Epithelial cell of esophagus (primary cell): Measurements from ENCODE around the gene CAPN10.

Source experiments
- DNase-seq: peaks from one replicate; pipeline ENCODE4 v3.0.0; 2010; ENCODE audit warnings: low read depth
- H3K4me3 ChIP-seq: 2 replicates; pipeline ENCODE4 v1.5.1; 2011; ENCODE audit warnings: mild to moderate bottlenecking, low read length, control low read depth
- TF ChIP-seq, protein P1 (sequence below): IDR thresholded peaks from 2 replicates; pipeline ENCODE4 v1.5.1; 2011; ENCODE audit warnings: low read depth, mild to moderate bottlenecking, low read length, control low read depth, inconsistent platforms; ENCODE audit not compliant: insufficient read depth; ENCODE audit errors: missing control alignments

CAPN10 gene

GRCh38 chr2:240597054-240597418 is 10.5 kb downstream of the CAPN10 start:
- DNase-seq, result no peak
- no peak overlapping the region for H3K4me3 ChIP-seq
- TF ChIP-seq, protein P1, sequence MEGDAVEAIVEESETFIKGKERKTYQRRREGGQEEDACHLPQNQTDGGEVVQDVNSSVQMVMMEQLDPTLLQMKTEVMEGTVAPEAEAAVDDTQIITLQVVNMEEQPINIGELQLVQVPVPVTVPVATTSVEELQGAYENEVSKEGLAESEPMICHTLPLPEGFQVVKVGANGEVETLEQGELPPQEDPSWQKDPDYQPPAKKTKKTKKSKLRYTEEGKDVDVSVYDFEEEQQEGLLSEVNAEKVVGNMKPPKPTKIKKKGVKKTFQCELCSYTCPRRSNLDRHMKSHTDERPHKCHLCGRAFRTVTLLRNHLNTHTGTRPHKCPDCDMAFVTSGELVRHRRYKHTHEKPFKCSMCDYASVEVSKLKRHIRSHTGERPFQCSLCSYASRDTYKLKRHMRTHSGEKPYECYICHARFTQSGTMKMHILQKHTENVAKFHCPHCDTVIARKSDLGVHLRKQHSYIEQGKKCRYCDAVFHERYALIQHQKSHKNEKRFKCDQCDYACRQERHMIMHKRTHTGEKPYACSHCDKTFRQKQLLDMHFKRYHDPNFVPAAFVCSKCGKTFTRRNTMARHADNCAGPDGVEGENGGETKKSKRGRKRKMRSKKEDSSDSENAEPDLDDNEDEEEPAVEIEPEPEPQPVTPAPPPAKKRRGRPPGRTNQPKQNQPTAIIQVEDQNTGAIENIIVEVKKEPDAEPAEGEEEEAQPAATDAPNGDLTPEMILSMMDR, result no peak

- TF ChIP-seq, protein P1, result no peak
- H3K4me3 ChIP-seq, result no peak overlapping the region
- DNase-seq, result no peak
Measured at GRCh38 chr2:240597419-240598181, 11.1 kb downstream of the CAPN10 start.

- H3K4me3 ChIP-seq, result no peak overlapping the region
- no peak for DNase-seq
Measured at GRCh38 chr2:240598311-240598911, 11.9 kb downstream of the CAPN10 start.

GRCh38 chr2:240599141-240599583 is 12.6 kb downstream of the CAPN10 start:
- no peak overlapping the region for H3K4me3 ChIP-seq
- TF ChIP-seq, protein P1, result no peak
- no peak for DNase-seq

More at GRCh38 chr2:240598311-240598911, 11.9 kb downstream of the CAPN10 start:
- TF ChIP-seq, protein P1, result no peak

DNA sequence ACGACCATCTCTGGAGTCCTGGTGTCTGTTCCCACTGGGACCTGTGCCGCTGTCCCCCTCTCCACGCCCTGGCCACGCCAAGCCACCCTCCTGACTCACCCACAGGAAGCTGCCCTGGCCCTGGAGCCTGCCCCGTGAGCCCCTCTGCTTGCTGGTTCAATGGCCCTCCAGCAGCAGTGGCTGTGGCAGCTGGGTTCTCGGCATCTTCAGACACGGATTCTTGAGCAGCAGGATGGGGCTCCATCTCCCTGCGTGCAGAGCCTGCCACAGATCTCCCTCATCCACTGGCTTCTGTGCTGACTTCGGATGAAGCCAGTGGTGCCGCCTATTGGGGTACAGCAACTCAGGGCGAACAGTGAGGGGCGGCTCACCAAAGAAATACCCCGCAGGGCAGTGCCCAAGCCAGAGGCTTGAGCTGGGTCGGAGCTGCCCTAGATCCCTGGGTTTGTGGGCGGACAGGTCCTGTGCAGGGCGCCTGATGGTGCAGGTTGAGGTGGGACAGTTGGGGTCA is 14.0 kb downstream of the CAPN10 start:
- no peak for DNase-seq
- TF ChIP-seq, protein P1, result no peak
- no peak overlapping the region for H3K4me3 ChIP-seq

DNA sequence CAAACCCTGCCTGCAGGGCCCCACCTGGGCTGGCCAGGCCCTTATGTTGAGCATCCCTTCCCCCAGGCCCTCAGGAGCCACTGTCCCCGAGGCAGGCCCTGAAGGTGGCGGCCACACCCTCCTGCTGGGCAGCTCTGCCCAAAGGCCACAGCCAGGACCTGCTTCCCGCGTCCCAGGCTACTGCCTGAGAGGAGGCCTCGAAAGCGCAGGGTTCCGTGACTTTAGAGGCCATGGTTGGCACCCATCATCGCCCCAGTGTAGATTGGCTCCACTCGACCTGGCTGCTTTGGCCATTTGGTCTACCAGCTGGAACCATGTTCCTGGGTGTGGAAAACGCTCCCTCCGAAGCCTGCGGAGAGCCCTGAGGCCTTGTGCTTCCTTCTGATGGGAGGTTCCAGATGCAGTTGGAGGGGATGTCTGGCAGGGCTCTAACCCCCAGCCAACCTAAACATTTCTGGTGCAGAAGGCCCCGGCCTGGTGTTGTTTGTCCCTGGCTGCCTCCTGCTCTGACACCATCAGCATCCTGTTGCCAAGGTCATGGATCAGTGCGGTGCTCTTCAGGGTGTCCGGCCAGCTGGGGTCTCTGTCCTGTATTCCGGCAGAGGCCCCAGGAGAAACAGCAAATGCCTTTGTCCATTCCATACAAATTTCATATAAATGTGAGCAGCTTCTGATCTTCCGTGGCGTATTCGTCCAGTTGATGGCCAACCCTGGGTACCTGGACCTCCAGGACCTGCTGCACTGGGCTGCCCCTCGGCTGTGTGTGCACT is 14.7 kb downstream of the CAPN10 start:
- no peak for DNase-seq
- no peak overlapping the region for H3K4me3 ChIP-seq
- TF ChIP-seq, protein P1, result no peak
